Calu3 (cell line): ENCODE results near the gene SMYD4. TPM values are rescaled to one million over a fixed set of nuclear protein-coding genes. Genes with fewer than 3 reads are reported as not detected.

Experiments
- BruUV-seq: library from RNA; stranded (reverse); fragments of 400-500 nt; replicated peaks from 2 replicates; lab custom pipeline; 2021; lab: Mats Ljungman, UMichigan
- CTCF ChIA-PET: fragments of 300-600 bp; sonication (Branson Sonifier 250); formaldehyde crosslinking; loops from one replicate; lab custom pipeline; 2022; ENCODE audit warnings: antibody characterized with exemption; lab: Charles Lee
- DNase-seq: peaks from one replicate; pipeline ENCODE4 v3.0.0; 2022
- H3K27ac Mint-ChIP-seq: one replicate; pipeline ENCODE4 v1.8.0; 2022; ENCODE audit warnings: mixed read lengths; ENCODE audit not compliant: unreplicated experiment
- H3K27me3 Mint-ChIP-seq: one replicate; pipeline ENCODE4 v1.8.0; 2022; ENCODE audit warnings: mixed read lengths; ENCODE audit not compliant: unreplicated experiment
- H3K36me3 Mint-ChIP-seq: one replicate; pipeline ENCODE4 v1.8.0; 2022; ENCODE audit warnings: mild to moderate bottlenecking, moderate library complexity, mixed read lengths; ENCODE audit not compliant: insufficient read depth, unreplicated experiment
- H3K4me1 Mint-ChIP-seq: one replicate; pipeline ENCODE4 v1.8.0; 2022; ENCODE audit warnings: mild to moderate bottlenecking, low read depth, mixed read lengths; ENCODE audit not compliant: unreplicated experiment
- H3K4me3 Mint-ChIP-seq: one replicate; pipeline ENCODE4 v1.8.0; 2022; ENCODE audit warnings: mild to moderate bottlenecking, low read depth, moderate library complexity, mixed read lengths; ENCODE audit not compliant: unreplicated experiment
- H3K9me3 Mint-ChIP-seq: one replicate; pipeline ENCODE4 v1.8.0; 2022; ENCODE audit warnings: low read depth, mixed read lengths; ENCODE audit not compliant: unreplicated experiment
- CTCF ChIP-seq: fragments of 200-600 bp; IDR thresholded peaks from one replicate; pipeline ENCODE4 v1.8.0; 2022; ENCODE audit warnings: antibody characterized with exemption; ENCODE audit not compliant: unreplicated experiment
- intact Hi-C: fragments of 100-400 bp; cut with micrococcal nuclease; formaldehyde crosslinking; loops from one replicate; pipeline ENCODE4 v1.10.0; 2022; ENCODE audit not compliant: unreplicated experiment
- total RNA-seq: library from RNA; stranded (reverse); gene quantifications from 2 replicates; pipeline ENCODE4 v1.2.3, GENCODE V29; 2022

SMYD4 gene
- total RNA-seq, 1 experiment from 2014 or later, result 20.7 TPM

DNA sequence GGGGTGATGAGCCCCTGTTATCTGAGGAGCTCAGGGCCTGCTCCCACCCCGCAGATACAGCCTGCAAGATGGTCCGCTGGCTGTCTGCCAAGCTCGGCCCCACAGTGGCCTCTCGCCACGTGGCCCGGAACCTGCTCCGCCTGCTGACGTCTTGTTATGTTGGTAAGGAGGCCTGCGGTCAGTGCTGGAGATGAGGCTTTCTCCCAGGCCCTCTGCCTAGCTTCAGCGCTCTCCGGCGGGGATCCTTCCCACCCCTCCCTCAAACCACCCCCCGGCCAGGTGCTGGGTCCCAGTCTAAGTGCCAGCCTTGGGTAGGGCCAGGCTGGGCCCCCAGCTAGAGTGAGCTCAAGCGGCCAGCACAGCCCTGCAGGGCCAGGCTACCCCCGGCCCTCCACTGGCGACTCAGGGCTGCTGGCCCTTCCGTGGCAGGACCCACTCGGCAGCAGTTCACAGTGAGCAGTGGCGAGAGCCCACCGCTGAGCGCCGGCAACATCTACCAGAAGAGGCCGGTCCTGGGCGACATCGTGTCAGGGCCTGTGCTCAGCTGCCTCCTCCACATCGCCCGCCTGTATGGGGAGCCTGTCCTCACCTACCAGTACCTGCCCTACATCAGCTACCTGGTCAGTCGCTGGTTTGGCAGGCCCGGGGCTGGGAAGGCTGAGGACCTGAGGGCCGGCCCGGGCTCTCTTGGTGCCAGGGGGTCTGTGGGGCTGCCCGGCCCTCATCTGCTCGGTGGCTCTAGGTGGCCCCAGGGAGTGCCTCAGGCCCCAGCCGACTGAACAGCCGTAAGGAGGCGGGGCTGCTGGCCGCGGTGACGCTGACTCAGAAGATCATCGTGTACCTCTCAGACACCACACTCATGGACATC, 99.1 kb downstream of the SMYD4 start:
- Mint-ChIP-seq H3K4me3 (no peak overlapping the region), H3K9me3 (no peaks in the 10 kb centered on the region), H3K27ac (no peak overlapping the region), H3K4me1 (no peaks in the 10 kb centered on the region), H3K27me3 (no peaks in the 10 kb centered on the region), H3K36me3 (peaks cover under 1% of the 10 kb centered on the region)
- intact Hi-C loops, result no loop called here
- no TSS peak for BruUV-seq
- no peak for DNase-seq
- CTCF ChIA-PET, result interaction anchor here (0.6 kb wide), 1 partner anchor 35 kb away, joined by 3 read pairs; no protein-coding TSS in a partner anchor
- TF ChIP-seq CTCF, result no peak

GRCh38 chr17:1729966-1730325, 99.8 kb downstream of the SMYD4 start:
- intact Hi-C loops, result no loop called here
- Mint-ChIP-seq H3K27ac (no peak overlapping the region), H3K4me1 (no peaks in the 10 kb centered on the region), H3K4me3 (no peak overlapping the region), H3K36me3 (peaks cover 6% of the 10 kb centered on the region), H3K27me3 (no peaks in the 10 kb centered on the region), H3K9me3 (no peaks in the 10 kb centered on the region)
- no TSS peak for BruUV-seq
- TF ChIP-seq CTCF, result no peak
- CTCF ChIA-PET, result no interaction called here
- DNase-seq, result no peak

Other genes starting within 250 kb of the SMYD4 start
- 3.3 TPM in 2 replicates for gene SLC43A2, start 201.1 kb downstream of the SMYD4 start, total RNA-seq
- 0.14 and 0.37 TPM in 2 replicates for gene SCARF1, start 184.2 kb downstream of the SMYD4 start, total RNA-seq
- 1.8 and 3.2 TPM in 2 replicates for gene RILP, start 180.0 kb downstream of the SMYD4 start, total RNA-seq
- 182 and 206 TPM in 2 replicates for gene PRPF8, start 145.0 kb downstream of the SMYD4 start, total RNA-seq
- 5.9 and 6.7 TPM in 2 replicates for gene TLCD2, start 119.5 kb downstream of the SMYD4 start, total RNA-seq
- 11.2 and 11.8 TPM in 2 replicates for gene WDR81, start 105.2 kb downstream of the SMYD4 start, total RNA-seq
- gene SERPINF2, start 87.0 kb downstream of the SMYD4 start, total RNA-seq, result 0.54 and 0.76 TPM in 2 replicates
- gene SERPINF1, start 67.8 kb downstream of the SMYD4 start, total RNA-seq, result not detected in 2 replicates
- gene RPA1, start 103 bp upstream of the SMYD4 start, total RNA-seq, result 78.7 and 87.5 TPM in 2 replicates
- not detected in 2 replicates for gene RTN4RL1, start 195.4 kb upstream of the SMYD4 start, total RNA-seq
- gene DPH1, start 200.3 kb upstream of the SMYD4 start, total RNA-seq, result 24.7 and 29.7 TPM in 2 replicates
- 21.0 and 22.1 TPM in 2 replicates for gene OVCA2, start 212.1 kb upstream of the SMYD4 start, total RNA-seq
- gene HIC1, start 225.2 kb upstream of the SMYD4 start, total RNA-seq, result 0.61 and 1.2 TPM in 2 replicates